HepG2 (cell line): ENCODE measurements around the gene ASTN2. TPM values are rescaled to one million over a fixed set of nuclear protein-coding genes. Genes with fewer than 3 reads are reported as not detected.

Experiments used
- ATAC-seq: fragments of 200-7000 bp; cut with Tn5 transposase; 3 replicates; pipeline ENCODE4 v1.9.1; 2020; ENCODE audit warnings: mild to moderate bottlenecking, moderate library complexity
- BruUV-seq: library from RNA; stranded (reverse); fragments of 400-500 nt; replicated peaks from 2 replicates; lab custom pipeline; 2021; lab: Mats Ljungman, UMichigan
- CTCF ChIA-PET: fragments of 300-600 bp; formaldehyde crosslinking; extraction: SDS; loops from one replicate; lab custom pipeline; 2021; ENCODE audit warnings: low total read pairs, inconsistent platforms, low intra/inter-chr PET ratio; lab: Yijun Ruan, JAX
- POLR2A ChIA-PET: fragments of 350-600 bp; sonication (Branson Sonifier 250); formaldehyde crosslinking; loops from one replicate; lab custom pipeline; 2020; ENCODE audit warnings: antibody characterized with exemption, inconsistent platforms; lab: Yijun Ruan, JAX
- DNase-seq: peaks from one replicate; pipeline ENCODE4 v3.0.0-alpha.2; 2015; ENCODE audit warnings: low spot score
- FAIRE-seq: peaks from 3 replicates; lab custom pipeline; 2011; peaks lifted over from hg19 to GRCh38; lab: Jason Lieb, UNC
- H2AFZ ChIP-seq: one replicate; pipeline ENCODE4 v1.6.1; 2011; ENCODE audit warnings: low read length, inconsistent platforms
- H3K27ac ChIP-seq: fragments of 300-600 bp; 3 replicates; pipeline ENCODE4 v1.8.0; 2011; ENCODE audit warnings: mixed run types, mild to moderate bottlenecking, mixed read lengths, low read length, inconsistent platforms; ENCODE audit not compliant: insufficient read depth; ENCODE audit errors: extremely low read length
- H3K27me3 ChIP-seq, 2 experiments: fragments of 200-600 bp in 1 of 2; 2 replicates in 1 of 2; 3 replicates in 1 of 2; pipeline versions ENCODE4 v1.6.0 to v1.8.0; 2011; ENCODE audit warnings: low read length in 2 of 2, mild to moderate bottlenecking in 2 of 2, moderate library complexity in 2 of 2, inconsistent platforms in 1 of 2; ENCODE audit not compliant: insufficient read depth in 2 of 2, control insufficient read depth in 1 of 2
- H3K36me3 ChIP-seq, 2 experiments: fragments of 200-600 bp in 1 of 2; replicated peaks in 1 of 2; 2 replicates in 1 of 2; 3 replicates in 1 of 2; pipeline versions ENCODE4 v1.5.1 to v1.8.0; 2011; ENCODE audit warnings: low read length in 2 of 2, inconsistent platforms in 1 of 2; ENCODE audit not compliant: insufficient read depth in 2 of 2, control insufficient read depth in 1 of 2
- H3K4me1 ChIP-seq: 2 replicates; pipeline ENCODE4 v1.5.1; 2012; ENCODE audit warnings: low read length, inconsistent platforms; ENCODE audit not compliant: insufficient read depth
- H3K4me2 ChIP-seq: 2 replicates; pipeline ENCODE4 v1.6.0; 2011; ENCODE audit warnings: low read depth, low read length, inconsistent platforms
- H3K4me3 ChIP-seq, 3 experiments: fragments of 200-600 bp in 1 of 3; sonication (generic), shearing (Covaris generic) in 1 of 3; replicated peaks in 1 of 3; 2 replicates each; pipeline ENCODE4 v1.5.1; 2011 to 2016; ENCODE audit warnings: low read length in 3 of 3, inconsistent platforms in 2 of 3, low read depth in 2 of 3, mild to moderate bottlenecking in 2 of 3, control low read depth in 1 of 3, mixed read lengths in 1 of 3; ENCODE audit not compliant: insufficient read depth in 1 of 3
- H3K79me2 ChIP-seq: one replicate; pipeline ENCODE4 v1.6.1; 2011; ENCODE audit warnings: low read length, inconsistent platforms; ENCODE audit not compliant: insufficient read depth
- H3K9ac ChIP-seq: 2 replicates; pipeline ENCODE4 v1.6.0; 2011; ENCODE audit warnings: mild to moderate bottlenecking, low read depth, low read length, inconsistent platforms; ENCODE audit not compliant: insufficient read depth
- H3K9me3 ChIP-seq: 2 replicates; pipeline ENCODE4 v1.5.1; 2012; ENCODE audit warnings: mild to moderate bottlenecking, low read length
- H4K20me1 ChIP-seq: 2 replicates; pipeline ENCODE4 v1.6.0; 2011; ENCODE audit warnings: inconsistent platforms, mild to moderate bottlenecking, low read length, moderate library complexity; ENCODE audit not compliant: insufficient read depth
- GFI1 ChIP-seq: sonication (generic); formaldehyde crosslinking; IDR thresholded peaks from 2 replicates; pipeline ENCODE4 v1.5.0; 2020; ENCODE audit warnings: missing genetic modification reagents, mild to moderate bottlenecking, borderline replicate concordance
- HMGA1 ChIP-seq: sonication (generic); formaldehyde crosslinking; conservative IDR thresholded peaks from 2 replicates; pipeline ENCODE4 v1.4.0; 2020; ENCODE audit warnings: missing genetic modification reagents
- IRF2 ChIP-seq: IDR thresholded peaks from 2 replicates; pipeline ENCODE4 v1.6.1; 2018; ENCODE audit warnings: missing genetic modification reagents, missing compliant biosample characterization
- KLF6 ChIP-seq: IDR thresholded peaks from 2 replicates; pipeline ENCODE4 v1.8.0; 2016; ENCODE audit warnings: missing biosample characterization, missing genetic modification reagents
- SIX1 ChIP-seq: sonication (generic); formaldehyde crosslinking; IDR thresholded peaks from 2 replicates; pipeline ENCODE4 v1.4.0; 2020; ENCODE audit warnings: missing genetic modification reagents, borderline replicate concordance
- SP4 ChIP-seq: sonication (generic); formaldehyde crosslinking; IDR thresholded peaks from 2 replicates; pipeline ENCODE4 v1.8.1; 2023; ENCODE audit warnings: mild to moderate bottlenecking, missing genetic modification reagents
- SRSF4 ChIP-seq: fragments of 200-400 bp; formaldehyde crosslinking; IDR thresholded peaks from one replicate; pipeline ENCODE4 v1.6.1; 2018; ENCODE audit warnings: mild to moderate bottlenecking, low read depth, low read length, moderate library complexity; ENCODE audit not compliant: poor library complexity, severe bottlenecking
- ZNF180 ChIP-seq: sonication (generic); formaldehyde crosslinking; IDR thresholded peaks from 2 replicates; pipeline ENCODE4 v1.4.0; 2020; ENCODE audit warnings: low read depth, missing genetic modification reagents, borderline replicate concordance
- ZNF432 ChIP-seq: sonication (generic); formaldehyde crosslinking; IDR thresholded peaks from 2 replicates; pipeline ENCODE4 v1.5.0; 2020; ENCODE audit warnings: missing genetic modification reagents, mild to moderate bottlenecking, borderline replicate concordance
- ZNF468 ChIP-seq: sonication (generic); formaldehyde crosslinking; IDR thresholded peaks from 2 replicates; pipeline ENCODE4 v1.8.0; 2022; ENCODE audit warnings: mild to moderate bottlenecking, moderate library complexity, missing genetic modification reagents
- ZNF780A ChIP-seq: sonication (generic); formaldehyde crosslinking; IDR thresholded peaks from 2 replicates; pipeline ENCODE4 v1.8.0; 2022; ENCODE audit warnings: mild to moderate bottlenecking, missing genetic modification reagents, moderate library complexity
- ZNF782 ChIP-seq: sonication (generic); formaldehyde crosslinking; IDR thresholded peaks from 2 replicates; pipeline ENCODE4 v1.4.0; 2020; ENCODE audit warnings: missing genetic modification reagents, mild to moderate bottlenecking, borderline replicate concordance
- ZSCAN25 ChIP-seq: sonication (generic); formaldehyde crosslinking; IDR thresholded peaks from 2 replicates; pipeline ENCODE4 v1.8.0; 2022; ENCODE audit warnings: mild to moderate bottlenecking, missing genetic modification reagents
- WGBS: methylation state at CpG from one replicate; pipeline ENCODE4 v1.1.6; 2017; ENCODE audit warnings: low lambda C conversion rate; 5-methylcytosine and 5-hydroxymethylcytosine counted together
- in situ Hi-C: cut with HindIII; loops from 2 replicates; pipeline ENCODE4 v1.10.0; 2017; ENCODE audit warnings: low pct_unique_long_range_greater_than_20kb; ENCODE audit not compliant: extremely low pct_ligation_motif_present
- intact Hi-C: fragments of 100-400 bp; cut with micrococcal nuclease; formaldehyde crosslinking; loops from one replicate; pipeline ENCODE4 v1.10.0; 2022; ENCODE audit not compliant: unreplicated experiment
- polyA plus RNA-seq, 8 experiments: library from polyadenylated mRNA; depleted of rRNA in 3 of 8; stranded (reverse) in 7 of 8; unstranded in 1 of 8; fragments of >200 nt; fragmentation: Illumina TruSeq in 4 of 8; extraction: Trizol in 4 of 8; gene quantifications; 2 replicates each; pipeline versions ENCODE4 v1.2.1 to v1.2.3, GENCODE V29; 2011 to 2016; ENCODE audit warnings: low read depth in 4 of 8, missing spikeins in 1 of 8, mixed read lengths in 1 of 8; ENCODE audit not compliant: insufficient read depth in 1 of 8
- total RNA-seq, 5 experiments: library from RNA; depleted of rRNA; stranded (reverse); fragments of >200 nt; fragmentation: Illumina TruSeq; extraction: Trizol; gene quantifications; 2 replicates each; pipeline ENCODE4 v1.2.3, GENCODE V29; 2016; ENCODE audit warnings: low read depth in 1 of 5
- TF ChIP-seq, protein P1 (sequence below): sonication (generic); formaldehyde crosslinking; conservative IDR thresholded peaks from 2 replicates; pipeline ENCODE4 v1.4.0; 2020; ENCODE audit warnings: missing genetic modification reagents
- TF ChIP-seq, protein P2 (sequence below): IDR thresholded peaks from 2 replicates; pipeline ENCODE4 v1.6.1; 2012; ENCODE audit warnings: low read length, improper control_type of control experiment
- TF ChIP-seq, protein P3 (sequence below): sonication (generic); formaldehyde crosslinking; IDR thresholded peaks from 2 replicates; pipeline ENCODE4 v1.5.1; 2020; ENCODE audit warnings: missing genetic modification reagents, mild to moderate bottlenecking, borderline replicate concordance

ASTN2 gene
- total and polyA plus RNA-seq, 2 of the 13 experiments (the other 11 are each of a cell fraction or from before 2014, with no cell fraction given) = 5.2 to 13.5 TPM

DNA sequence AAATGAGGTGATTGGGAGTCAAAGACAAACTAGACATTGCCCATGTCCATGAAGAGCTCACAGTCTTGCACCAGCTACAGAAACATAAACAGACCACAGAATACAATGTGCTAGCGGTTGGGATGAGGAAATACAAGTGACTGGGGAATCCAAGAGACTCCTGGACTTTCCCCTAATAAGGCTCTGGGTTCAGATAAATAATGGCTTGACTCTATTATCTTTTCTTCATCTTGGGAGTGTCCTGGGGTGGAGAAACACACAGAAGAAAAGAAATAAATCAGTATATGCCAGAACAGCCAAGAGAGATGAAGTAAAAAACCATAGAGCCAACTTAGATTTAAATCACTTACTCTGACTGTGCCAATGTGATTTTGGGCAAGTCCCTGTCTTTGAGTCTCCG lies 1033.5 kb downstream of the ASTN2 start:
- H2AFZ ChIP-seq = no peak overlapping the region
- in situ Hi-C loops = no loop called here
- no peak overlapping the region for H3K9ac ChIP-seq
- WGBS = 60% methylated on average over 2 of the region's 2 CpGs
- DNase-seq (no peak), FAIRE-seq (no peak), ATAC-seq (no peak)
- H3K9me3 ChIP-seq = no peaks in the 10 kb centered on the region
- no peak overlapping the region for H3K27ac ChIP-seq
- POLR2A ChIA-PET = no interaction called here
- intact Hi-C loops = no loop called here
- CTCF ChIA-PET = no interaction called here
- H3K79me2 ChIP-seq = no peaks in the 10 kb centered on the region
- no peaks in the 10 kb centered on the region for H4K20me1 ChIP-seq
- H3K27me3 ChIP-seq = no peaks in the 10 kb centered on the region
- H3K36me3 ChIP-seq = no peaks in the 10 kb centered on the region
- no peak for TF ChIP-seq ZNF782 (CRISPR knock-in tag)
- no peak for TF ChIP-seq GFI1 (CRISPR knock-in tag)
- no peak for TF ChIP-seq ZNF432 (CRISPR knock-in tag)
- no peak for TF ChIP-seq KLF6 (CRISPR knock-in tag)
- TF ChIP-seq IRF2 = no peak
- no peak for TF ChIP-seq ZNF180 (CRISPR knock-in tag)
- no peak for TF ChIP-seq HMGA1
- TF ChIP-seq SRSF4 = no peak
- TF ChIP-seq, protein P1, sequence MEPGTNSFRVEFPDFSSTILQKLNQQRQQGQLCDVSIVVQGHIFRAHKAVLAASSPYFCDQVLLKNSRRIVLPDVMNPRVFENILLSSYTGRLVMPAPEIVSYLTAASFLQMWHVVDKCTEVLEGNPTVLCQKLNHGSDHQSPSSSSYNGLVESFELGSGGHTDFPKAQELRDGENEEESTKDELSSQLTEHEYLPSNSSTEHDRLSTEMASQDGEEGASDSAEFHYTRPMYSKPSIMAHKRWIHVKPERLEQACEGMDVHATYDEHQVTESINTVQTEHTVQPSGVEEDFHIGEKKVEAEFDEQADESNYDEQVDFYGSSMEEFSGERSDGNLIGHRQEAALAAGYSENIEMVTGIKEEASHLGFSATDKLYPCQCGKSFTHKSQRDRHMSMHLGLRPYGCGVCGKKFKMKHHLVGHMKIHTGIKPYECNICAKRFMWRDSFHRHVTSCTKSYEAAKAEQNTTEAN (CRISPR knock-in tag) = no peak
- TF ChIP-seq SIX1 (CRISPR knock-in tag) = no peak
- TF ChIP-seq SP4 = no peak
- TF ChIP-seq, protein P2, sequence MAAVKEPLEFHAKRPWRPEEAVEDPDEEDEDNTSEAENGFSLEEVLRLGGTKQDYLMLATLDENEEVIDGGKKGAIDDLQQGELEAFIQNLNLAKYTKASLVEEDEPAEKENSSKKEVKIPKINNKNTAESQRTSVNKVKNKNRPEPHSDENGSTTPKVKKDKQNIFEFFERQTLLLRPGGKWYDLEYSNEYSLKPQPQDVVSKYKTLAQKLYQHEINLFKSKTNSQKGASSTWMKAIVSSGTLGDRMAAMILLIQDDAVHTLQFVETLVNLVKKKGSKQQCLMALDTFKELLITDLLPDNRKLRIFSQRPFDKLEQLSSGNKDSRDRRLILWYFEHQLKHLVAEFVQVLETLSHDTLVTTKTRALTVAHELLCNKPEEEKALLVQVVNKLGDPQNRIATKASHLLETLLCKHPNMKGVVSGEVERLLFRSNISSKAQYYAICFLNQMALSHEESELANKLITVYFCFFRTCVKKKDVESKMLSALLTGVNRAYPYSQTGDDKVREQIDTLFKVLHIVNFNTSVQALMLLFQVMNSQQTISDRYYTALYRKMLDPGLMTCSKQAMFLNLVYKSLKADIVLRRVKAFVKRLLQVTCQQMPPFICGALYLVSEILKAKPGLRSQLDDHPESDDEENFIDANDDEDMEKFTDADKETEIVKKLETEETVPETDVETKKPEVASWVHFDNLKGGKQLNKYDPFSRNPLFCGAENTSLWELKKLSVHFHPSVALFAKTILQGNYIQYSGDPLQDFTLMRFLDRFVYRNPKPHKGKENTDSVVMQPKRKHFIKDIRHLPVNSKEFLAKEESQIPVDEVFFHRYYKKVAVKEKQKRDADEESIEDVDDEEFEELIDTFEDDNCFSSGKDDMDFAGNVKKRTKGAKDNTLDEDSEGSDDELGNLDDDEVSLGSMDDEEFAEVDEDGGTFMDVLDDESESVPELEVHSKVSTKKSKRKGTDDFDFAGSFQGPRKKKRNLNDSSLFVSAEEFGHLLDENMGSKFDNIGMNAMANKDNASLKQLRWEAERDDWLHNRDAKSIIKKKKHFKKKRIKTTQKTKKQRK = no peak
- TF ChIP-seq, protein P3, sequence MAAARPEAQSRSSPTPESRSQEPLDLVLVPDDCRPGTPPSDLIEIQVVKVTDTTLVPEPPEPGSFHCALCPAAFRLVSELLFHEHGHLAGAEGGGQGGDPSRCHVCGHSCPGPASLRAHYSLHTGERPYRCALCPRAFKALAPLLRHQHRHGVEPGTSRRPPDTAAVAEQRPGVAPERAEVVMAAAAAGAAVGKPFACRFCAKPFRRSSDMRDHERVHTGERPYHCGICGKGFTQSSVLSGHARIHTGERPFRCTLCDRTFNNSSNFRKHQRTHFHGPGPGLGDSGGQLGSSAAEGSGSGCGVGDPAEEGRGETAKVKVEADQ = no peak
- TF ChIP-seq ZNF780A (CRISPR knock-in tag) = no peak
- no peak for TF ChIP-seq ZNF468
- TF ChIP-seq ZSCAN25 (CRISPR knock-in tag) = no peak
- no TSS peak for BruUV-seq
- no peak overlapping the region for H3K4me2 ChIP-seq
- H3K4me3 ChIP-seq = no peak overlapping the region
- H3K4me1 ChIP-seq = no peaks in the 10 kb centered on the region
